K562 (cell line): ENCODE measurements around the gene RNF224. TPM values are rescaled to one million over a fixed set of nuclear protein-coding genes. Genes with fewer than 3 reads are reported as not detected.

Experiments
- BCOR ChIP-seq: fragments of 450-650 bp; IDR thresholded peaks from 2 replicates; pipeline ENCODE4 v1.6.1; 2016
- CHD2 ChIP-seq: IDR thresholded peaks from 2 replicates; pipeline ENCODE4 v1.6.1; 2011; ENCODE audit warnings: low read depth, low read length
- E2F3 ChIP-seq: fragments of 250-450 bp; sonication (Bioruptor Pico); IDR thresholded peaks from 2 replicates; pipeline ENCODE4 v1.4.0; 2020; ENCODE audit warnings: mild to moderate bottlenecking
- EHMT2 ChIP-seq: fragments of 450-650 bp; IDR thresholded peaks from 2 replicates; pipeline ENCODE4 v1.6.1; 2018; ENCODE audit warnings: antibody characterized with exemption
- GABPA ChIP-seq: fragments of 200-800 bp; sonication (Bioruptor generic); conservative IDR thresholded peaks from 2 replicates; pipeline ENCODE4 v1.6.1; 2016; ENCODE audit warnings: low read depth, missing genetic modification characterization, missing compliant biosample characterization
- JUND ChIP-seq, 2 experiments: IDR thresholded peaks; 2 replicates in 1 of 2; 3 replicates in 1 of 2; pipeline ENCODE4 v1.6.1; 2011; ENCODE audit warnings: borderline replicate concordance in 2 of 2, low read depth in 2 of 2, low read length in 2 of 2, improper control_type of control experiment in 1 of 2, missing biosample characterization in 1 of 2, missing genetic modification characterization in 1 of 2, missing genetic modification reagents in 1 of 2
- NFE2 ChIP-seq: IDR thresholded peaks from 2 replicates; pipeline ENCODE4 v1.6.1; 2014; ENCODE audit warnings: antibody characterized with exemption, low read depth
- OTX1 ChIP-seq: fragments of 450-650 bp; formaldehyde crosslinking; IDR thresholded peaks from 2 replicates; pipeline ENCODE4 v1.4.0; 2022; ENCODE audit warnings: mild to moderate bottlenecking
- RBBP5 ChIP-seq: fragments of 200-600 bp; sonication (generic); IDR thresholded peaks from 2 replicates; pipeline ENCODE4 v1.6.1; 2012; ENCODE audit warnings: borderline replicate concordance, mild to moderate bottlenecking, low read length, control low read depth, inconsistent platforms; ENCODE audit not compliant: insufficient read depth, poor library complexity, severe bottlenecking
- RBM14 ChIP-seq: fragments of 200-400 bp; formaldehyde crosslinking; IDR thresholded peaks from 2 replicates; pipeline ENCODE4 v1.6.1; 2018; ENCODE audit warnings: low read depth, mild to moderate bottlenecking, low read length, moderate library complexity, borderline replicate concordance; ENCODE audit not compliant: insufficient read depth
- SMAD4 ChIP-seq: fragments of 250-450 bp; sonication (Bioruptor Pico); conservative IDR thresholded peaks from 2 replicates; pipeline ENCODE4 v1.8.0; 2021; ENCODE audit warnings: inconsistent platforms, mild to moderate bottlenecking, moderate library complexity
- ZFP1 ChIP-seq: fragments of 450-650 bp; formaldehyde crosslinking; IDR thresholded peaks from 2 replicates; pipeline ENCODE4 v1.4.0; 2020; ENCODE audit warnings: mild to moderate bottlenecking, mixed read lengths
- ZKSCAN3 ChIP-seq: fragments of 250-450 bp; sonication (Bioruptor Pico); IDR thresholded peaks from 2 replicates; pipeline ENCODE4 v1.4.0; 2020
- ZNF384 ChIP-seq: IDR thresholded peaks from 2 replicates; pipeline ENCODE4 v1.6.1; 2012; ENCODE audit warnings: low read depth, low read length, improper control_type of control experiment
- ZNF444 ChIP-seq: fragments of 250-450 bp; sonication (Bioruptor Pico); IDR thresholded peaks from 2 replicates; pipeline ENCODE4 v1.4.0; 2020; ENCODE audit warnings: mild to moderate bottlenecking, moderate library complexity
- polyA plus RNA-seq, 8 experiments: library from polyadenylated mRNA; depleted of rRNA in 4 of 8; stranded (reverse) in 5 of 8; unstranded in 3 of 8; fragments of >200 nt; fragmentation: Nextera tagmentation in 2 of 8; fragmentation: Illumina TruSeq in 1 of 8; extraction: Ambion mirVana in 2 of 8; extraction: Trizol in 1 of 8; gene quantifications; 2 replicates each; pipeline versions ENCODE4 v1.2.1 to v1.2.3, GENCODE V29; 2011 to 2014; ENCODE audit warnings: inconsistent platforms in 1 of 8, missing spikeins in 1 of 8
- total RNA-seq, 7 experiments: library from RNA; depleted of rRNA in 6 of 7; stranded (reverse); fragments of >200 nt in 6 of 7; fragmentation: Illumina TruSeq in 2 of 7; extraction: Trizol in 2 of 7; gene quantifications; 2 replicates each; pipeline versions ENCODE4 v1.2.1 to v1.2.3, GENCODE V29; 2011 to 2021; ENCODE audit warnings: low replicate concordance in 1 of 7
- TF ChIP-seq, protein P1 (sequence below): fragments of 450-650 bp; formaldehyde crosslinking; IDR thresholded peaks from 2 replicates; pipeline ENCODE4 v1.4.0; 2020; ENCODE audit warnings: mild to moderate bottlenecking, mixed read lengths
- TF ChIP-seq, protein P2 (sequence below), 2 experiments: fragments of 450-650 bp in 1 of 2; sonication (generic) in 1 of 2; formaldehyde crosslinking in 1 of 2; IDR thresholded peaks; 2 replicates each; pipeline versions ENCODE4 v1.7.1 to v1.9.0; 2016 to 2022; ENCODE audit warnings: inconsistent platforms in 1 of 2, mild to moderate bottlenecking in 1 of 2, missing genetic modification reagents in 1 of 2

RNF224 gene
- total and polyA plus RNA-seq, 9 of the 15 experiments (the other 6 are each of a cell fraction or from before 2014, with no cell fraction given) = not detected

DNA sequence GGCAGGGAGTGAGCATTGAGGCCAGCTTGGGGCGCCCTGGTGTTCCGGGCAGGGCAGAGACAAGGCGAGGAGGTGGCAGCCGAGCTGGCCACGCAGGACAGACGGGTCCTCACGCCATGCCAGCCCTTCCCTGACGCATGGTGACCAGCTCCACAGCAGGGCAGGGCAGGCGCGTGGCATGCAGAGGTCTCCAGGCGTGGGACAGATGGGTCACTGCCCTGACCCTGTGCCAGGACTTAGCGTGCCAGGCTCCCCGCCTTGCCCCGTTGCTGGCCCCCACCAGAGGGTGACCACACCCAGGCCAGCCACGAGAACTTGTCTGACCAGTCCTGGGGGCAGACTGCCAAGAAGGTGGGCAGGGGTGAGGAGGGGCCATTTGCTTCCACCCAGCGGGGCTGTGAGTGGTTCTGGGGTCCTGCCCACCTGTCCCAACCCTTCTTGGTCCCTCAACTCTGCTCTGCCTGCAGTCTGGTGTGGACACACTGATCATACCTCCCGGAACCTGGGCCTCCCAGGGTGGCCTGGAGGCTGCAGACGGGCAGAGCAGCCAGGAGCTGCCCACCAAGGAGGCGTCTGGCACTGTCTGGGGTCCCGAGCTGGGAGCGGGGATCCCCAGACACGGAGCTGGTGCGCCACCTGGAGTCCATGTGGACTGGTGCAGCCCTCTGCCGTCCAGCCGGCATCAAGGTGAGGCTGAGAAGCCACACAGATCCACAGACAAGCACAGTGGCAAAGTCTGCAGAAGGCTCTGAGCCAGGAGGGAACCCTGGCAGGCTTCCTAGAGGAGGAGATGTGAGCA lies at the start of gene RNF224 (continued):
- TF ChIP-seq E2F3 (CRISPR knock-in tag) (no peak), BCOR (no peak), EHMT2 (no peak), CHD2 (no peak), SMAD4 (CRISPR knock-in tag) (peak; percentile 68), ZKSCAN3 (CRISPR knock-in tag) (no peak), ZFP1 (no peak), ZNF384 (0 out of 2 replicates have a peak, but pooled peaks have one; percentile 12), RBM14 (no peak), JUND (IDR thresholded peaks at IDR 0.05; ENCODE audit: borderline replicate concordance, low read depth, low read length) (0 out of 2 replicates have a peak, but pooled peaks have one; percentile 30), JUND (tag; IDR thresholded peaks at IDR 0.05; ENCODE audit: borderline replicate concordance, low read depth, low read length) (no peak; the same call in 2 of the 3 replicates), OTX1 (CRISPR knock-in tag) (peak; percentile 67; the same call in 1 of the 2 replicates), NFE2 (no peak), GABPA (no peak), ZNF444 (peak; percentile 76; the same call in 1 of the 2 replicates), RBBP5 (no peak)
- TF ChIP-seq, protein P1, sequence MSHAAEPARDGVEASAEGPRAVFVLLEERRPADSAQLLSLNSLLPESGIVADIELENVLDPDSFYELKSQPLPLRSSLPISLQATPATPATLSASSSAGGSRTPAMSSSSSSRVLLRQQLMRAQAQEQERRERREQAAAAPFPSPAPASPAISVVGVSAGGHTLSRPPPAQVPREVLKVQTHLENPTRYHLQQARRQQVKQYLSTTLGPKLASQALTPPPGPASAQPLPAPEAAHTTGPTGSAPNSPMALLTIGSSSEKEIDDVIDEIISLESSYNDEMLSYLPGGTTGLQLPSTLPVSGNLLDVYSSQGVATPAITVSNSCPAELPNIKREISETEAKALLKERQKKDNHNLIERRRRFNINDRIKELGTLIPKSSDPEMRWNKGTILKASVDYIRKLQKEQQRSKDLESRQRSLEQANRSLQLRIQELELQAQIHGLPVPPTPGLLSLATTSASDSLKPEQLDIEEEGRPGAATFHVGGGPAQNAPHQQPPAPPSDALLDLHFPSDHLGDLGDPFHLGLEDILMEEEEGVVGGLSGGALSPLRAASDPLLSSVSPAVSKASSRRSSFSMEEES = no peak
- TF ChIP-seq, protein P2, sequence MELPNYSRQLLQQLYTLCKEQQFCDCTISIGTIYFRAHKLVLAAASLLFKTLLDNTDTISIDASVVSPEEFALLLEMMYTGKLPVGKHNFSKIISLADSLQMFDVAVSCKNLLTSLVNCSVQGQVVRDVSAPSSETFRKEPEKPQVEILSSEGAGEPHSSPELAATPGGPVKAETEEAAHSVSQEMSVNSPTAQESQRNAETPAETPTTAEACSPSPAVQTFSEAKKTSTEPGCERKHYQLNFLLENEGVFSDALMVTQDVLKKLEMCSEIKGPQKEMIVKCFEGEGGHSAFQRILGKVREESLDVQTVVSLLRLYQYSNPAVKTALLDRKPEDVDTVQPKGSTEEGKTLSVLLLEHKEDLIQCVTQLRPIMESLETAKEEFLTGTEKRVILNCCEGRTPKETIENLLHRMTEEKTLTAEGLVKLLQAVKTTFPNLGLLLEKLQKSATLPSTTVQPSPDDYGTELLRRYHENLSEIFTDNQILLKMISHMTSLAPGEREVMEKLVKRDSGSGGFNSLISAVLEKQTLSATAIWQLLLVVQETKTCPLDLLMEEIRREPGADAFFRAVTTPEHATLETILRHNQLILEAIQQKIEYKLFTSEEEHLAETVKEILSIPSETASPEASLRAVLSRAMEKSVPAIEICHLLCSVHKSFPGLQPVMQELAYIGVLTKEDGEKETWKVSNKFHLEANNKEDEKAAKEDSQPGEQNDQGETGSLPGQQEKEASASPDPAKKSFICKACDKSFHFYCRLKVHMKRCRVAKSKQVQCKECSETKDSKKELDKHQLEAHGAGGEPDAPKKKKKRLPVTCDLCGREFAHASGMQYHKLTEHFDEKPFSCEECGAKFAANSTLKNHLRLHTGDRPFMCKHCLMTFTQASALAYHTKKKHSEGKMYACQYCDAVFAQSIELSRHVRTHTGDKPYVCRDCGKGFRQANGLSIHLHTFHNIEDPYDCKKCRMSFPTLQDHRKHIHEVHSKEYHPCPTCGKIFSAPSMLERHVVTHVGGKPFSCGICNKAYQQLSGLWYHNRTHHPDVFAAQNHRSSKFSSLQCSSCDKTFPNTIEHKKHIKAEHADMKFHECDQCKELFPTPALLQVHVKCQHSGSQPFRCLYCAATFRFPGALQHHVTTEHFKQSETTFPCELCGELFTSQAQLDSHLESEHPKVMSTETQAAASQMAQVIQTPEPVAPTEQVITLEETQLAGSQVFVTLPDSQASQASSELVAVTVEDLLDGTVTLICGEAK (IDR thresholded peaks at IDR 0.05) = no peak
- TF ChIP-seq, protein P2 (CRISPR knock-in tag; IDR thresholded peaks at IDR 0.05) = no peak
